ENCODE measurements around the gene TMEM132E. TPM values are rescaled to one million over a fixed set of nuclear protein-coding genes. Genes with fewer than 3 reads are reported as not detected.
A peak's percentile ranks its signal among the peaks of the same experiment; 100 is the strongest.

The TMEM132E gene
- total RNA-seq, 1 donor from 2014 or later: 0.78 TPM

- DNase-seq: no peak
Measured at GRCh38 chr17:34606763-34607162, 27.4 kb downstream of the TMEM132E start.

- DNase-seq: no peak
Measured at GRCh38 chr17:34607917-34608316, 28.5 kb downstream of the TMEM132E start.

- DNase-seq: no peak
Measured at GRCh38 chr17:34609210-34609609, 29.8 kb downstream of the TMEM132E start.

DNA sequence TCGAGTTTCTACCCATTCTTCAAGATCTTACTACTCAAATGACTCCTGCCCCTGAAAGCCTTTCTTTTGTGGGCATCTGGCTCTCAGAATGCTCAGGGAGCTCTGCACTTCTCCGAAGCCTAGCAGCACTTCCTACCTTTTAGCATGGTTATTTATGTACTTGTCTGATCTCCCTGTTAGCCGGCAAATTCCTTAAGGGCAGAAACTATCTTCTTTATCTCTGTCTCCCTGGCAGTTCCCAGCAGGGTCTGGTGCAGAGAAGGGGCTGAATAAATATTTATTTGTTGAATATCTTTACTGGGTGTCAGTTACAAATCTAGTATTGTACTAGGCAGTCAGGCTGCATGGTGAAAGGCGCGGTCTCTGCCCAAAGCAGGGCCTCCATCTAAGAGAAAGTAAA, 30.7 kb downstream of the TMEM132E start:
- DNase-seq: no peak

- DNase-seq: no peak
Measured at GRCh38 chr17:34610506-34610905, 31.1 kb downstream of the TMEM132E start.

- peak; percentile 46 for DNase-seq
Measured at GRCh38 chr17:34613064-34614019, 34.0 kb downstream of the TMEM132E start.

DNA sequence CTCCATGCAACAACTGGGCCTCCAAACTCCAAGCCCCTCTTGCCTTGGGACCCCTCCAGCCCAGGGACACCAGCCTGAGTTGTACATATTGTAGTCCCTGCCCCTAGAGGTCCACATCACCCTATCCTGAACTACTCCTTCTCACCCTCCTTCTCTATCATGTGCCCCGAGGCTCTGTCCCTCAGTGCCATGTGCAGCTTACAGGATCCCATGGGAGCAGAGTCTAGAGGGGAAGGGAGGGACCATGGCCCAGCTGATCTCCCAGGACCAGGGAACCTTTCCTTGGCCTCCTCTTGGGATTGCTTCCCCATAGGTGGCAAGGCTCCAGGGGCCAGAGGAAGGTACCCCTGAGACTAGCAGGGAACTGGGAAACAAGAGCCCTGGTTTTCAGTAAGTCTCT, 35.3 kb downstream of the TMEM132E start:
- DNase-seq: no peak

DNA sequence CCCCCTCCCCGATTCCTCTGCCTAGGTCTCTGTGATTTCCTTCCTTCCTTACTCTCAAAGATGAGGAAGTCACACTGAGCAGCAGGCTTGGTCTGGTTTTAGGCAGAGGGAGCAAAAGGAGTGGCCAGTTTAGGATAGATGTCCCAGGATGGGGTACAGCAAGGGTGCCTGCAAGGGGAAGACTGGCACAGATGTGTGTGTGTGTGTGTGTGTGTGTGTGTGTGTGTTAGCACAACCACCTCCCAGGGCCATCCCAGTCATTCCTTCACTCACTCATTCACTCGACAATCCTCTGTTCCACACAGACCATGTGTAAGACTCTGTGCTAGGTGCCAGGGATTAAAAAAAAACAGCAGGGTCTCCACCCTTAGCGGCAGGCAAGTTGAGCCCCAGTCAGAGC, 35.9 kb downstream of the TMEM132E start:
- no peak for DNase-seq

GRCh38 chr17:34616148-34616547, 36.8 kb downstream of the TMEM132E start:
- DNase-seq: peak; percentile 20

DNA sequence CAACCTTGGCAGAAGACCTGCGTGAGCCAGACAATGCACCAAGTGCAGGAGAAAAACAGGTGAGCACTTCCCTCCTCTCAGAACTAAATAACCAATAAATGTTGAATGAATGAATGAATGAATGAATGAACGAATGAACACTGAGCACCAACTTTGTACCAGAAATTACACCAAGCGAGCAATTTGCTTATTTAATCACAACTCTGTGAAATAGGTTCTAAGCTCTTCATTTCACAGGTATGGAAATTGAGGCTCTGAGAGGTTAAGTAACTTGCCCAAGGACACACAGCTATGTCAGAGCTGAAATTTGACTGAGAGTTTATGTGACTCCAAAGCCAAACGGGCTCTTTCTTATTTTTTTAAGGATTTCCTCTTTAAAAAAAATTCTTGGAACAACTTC, 38.0 kb downstream of the TMEM132E start:
- DNase-seq: no peak

- DNase-seq: no peak
Measured at GRCh38 chr17:34619687-34620217, 40.4 kb downstream of the TMEM132E start.

- no peak for DNase-seq
Measured at GRCh38 chr17:34620458-34620857, 41.1 kb downstream of the TMEM132E start.

DNA sequence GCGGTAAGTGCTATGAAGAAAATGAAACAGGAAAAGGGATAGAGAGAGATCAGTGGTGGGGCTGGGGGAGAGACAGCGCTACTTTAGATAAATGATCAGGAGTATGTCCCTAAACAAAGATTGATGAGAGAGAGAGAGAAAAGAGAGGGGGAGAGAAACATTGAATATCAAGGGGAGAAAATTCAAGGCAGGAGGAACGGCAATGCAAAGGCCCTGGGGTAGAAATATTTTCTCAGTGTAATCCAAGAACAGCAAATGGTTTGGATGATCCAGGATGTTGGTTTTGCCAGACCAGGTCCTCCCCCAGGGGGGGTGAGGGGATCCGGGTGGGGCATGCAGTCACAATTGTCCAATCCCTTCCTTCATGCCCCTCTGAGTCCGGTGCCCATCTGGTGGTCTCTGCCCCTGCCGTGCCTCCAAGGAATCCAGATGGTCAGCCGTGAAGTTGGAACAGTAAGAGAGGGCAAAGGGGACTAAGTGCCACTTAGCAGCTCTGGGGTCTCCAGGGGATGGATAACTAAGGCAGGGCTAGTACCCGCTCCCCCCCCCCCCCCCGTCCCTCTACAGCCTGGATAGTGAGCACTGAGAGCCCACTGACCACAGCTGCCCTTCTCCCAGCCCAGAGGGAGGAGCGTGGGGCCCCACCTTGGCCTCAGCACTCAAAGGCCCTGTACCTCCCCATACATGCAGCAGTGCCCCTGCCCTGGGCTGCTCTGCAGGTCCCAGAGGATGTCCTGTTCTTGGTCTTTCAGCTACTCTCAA, 43.7 kb downstream of the TMEM132E start:
- no peak for DNase-seq

- no peak for DNase-seq
Measured at GRCh38 chr17:34623856-34624766, 44.7 kb downstream of the TMEM132E start.

DNA sequence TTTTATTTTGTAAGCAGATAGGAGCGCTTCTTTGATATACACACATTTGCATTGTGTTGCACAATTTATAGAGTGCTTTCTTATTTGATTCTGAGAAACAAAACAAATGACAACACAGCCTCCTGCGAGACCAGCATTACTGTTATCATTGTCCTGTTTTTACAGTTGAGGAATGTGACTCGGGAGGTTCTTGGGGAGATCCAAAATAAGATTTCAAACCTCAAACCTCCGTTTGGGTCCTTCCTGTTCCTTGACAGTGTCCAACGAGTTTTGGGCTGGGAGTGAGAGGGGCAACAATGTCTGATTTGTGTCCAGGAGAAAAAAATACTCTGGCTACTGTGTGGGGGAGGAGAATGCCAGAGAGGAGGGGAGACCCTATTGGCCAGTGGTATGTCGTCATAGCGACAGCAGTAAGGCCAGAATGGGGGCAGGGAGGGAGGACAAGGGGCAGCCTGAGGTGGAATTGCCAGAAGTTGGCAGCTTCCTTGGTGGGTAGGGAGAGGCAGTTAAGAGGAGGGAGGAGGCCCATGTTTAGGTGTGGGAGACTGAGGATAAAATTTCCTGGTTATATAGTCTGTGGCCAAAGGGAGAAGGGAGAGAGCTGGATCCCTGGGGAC, 45.5 kb downstream of the TMEM132E start:
- no peak for DNase-seq

DNA sequence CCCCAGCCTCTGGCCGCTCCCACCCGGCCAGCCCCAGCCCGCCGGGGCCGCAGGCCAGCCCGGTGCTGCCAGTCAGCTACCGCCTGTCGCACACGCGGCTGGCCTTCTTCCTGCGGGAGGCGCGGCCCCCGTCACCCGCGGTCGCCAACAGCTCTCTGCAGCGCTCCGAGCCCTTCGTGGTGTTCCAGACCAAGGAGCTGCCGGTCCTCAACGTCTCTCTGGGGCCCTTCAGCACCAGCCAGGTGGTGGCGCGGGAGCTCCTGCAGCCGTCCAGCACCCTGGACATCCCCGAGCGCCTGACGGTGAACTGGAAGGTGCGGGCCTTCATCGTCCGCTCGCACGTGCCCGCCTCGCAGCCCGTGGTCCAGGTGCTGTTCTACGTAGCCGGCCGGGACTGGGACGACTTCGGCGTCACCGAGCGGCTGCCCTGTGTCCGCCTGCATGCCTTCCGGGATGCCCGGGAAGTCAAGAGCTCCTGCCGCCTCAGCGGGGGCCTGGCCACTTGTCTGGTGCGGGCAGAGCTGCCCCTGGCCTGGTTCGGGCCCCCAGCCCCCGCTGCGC, 46.8 kb downstream of the TMEM132E start:
- no peak for DNase-seq

DNA sequence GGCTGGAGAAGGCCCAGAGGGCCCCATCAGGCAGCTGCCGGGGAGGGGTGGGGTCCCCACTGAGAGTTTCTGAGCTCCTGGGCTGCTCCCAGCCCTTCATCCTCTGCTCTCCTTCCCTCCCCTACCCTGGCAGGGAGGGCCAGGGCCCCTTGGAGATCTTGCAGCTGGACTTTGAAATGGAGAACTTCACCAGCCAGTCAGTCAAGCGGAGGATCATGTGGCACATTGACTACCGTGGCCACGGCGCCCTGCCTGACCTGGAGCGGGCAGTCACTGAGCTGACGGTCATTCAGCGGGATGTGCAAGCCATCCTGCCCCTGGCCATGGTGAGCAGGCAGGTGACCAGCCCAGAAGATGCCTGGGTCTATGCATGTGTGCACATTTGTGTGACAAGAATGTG, 49.5 kb downstream of the TMEM132E start:
- no peak for DNase-seq

- no peak for DNase-seq
Measured at GRCh38 chr17:34633351-34633750, 54.0 kb downstream of the TMEM132E start.

- DNase-seq: no peak
Measured at GRCh38 chr17:34633760-34634159, 54.4 kb downstream of the TMEM132E start.

GRCh38 chr17:34634551-34635160, 55.3 kb downstream of the TMEM132E start:
- no peak for DNase-seq

DNA sequence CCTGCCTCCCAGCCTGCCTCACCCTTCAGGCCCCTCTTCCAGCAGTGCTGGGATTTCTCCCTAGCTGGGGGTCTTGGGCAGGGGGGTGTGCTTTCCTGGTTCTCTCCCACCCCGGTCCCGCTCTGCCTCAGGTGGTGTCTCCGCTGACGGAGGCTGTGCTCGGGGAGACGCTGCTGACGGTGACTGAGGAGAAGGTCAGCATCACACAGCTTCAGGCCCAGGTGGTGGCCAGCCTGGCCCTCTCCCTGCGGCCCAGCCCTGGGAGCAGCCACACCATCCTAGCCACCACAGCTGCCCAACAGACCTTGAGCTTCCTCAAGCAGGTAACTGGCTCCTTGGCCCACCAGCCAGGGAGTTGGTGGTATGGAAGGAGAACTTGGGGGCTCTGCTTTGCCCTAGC, 56.5 kb downstream of the TMEM132E start:
- no peak for DNase-seq
